A673 (cell line): ENCODE results near the gene VPS26C.

ENCODE experiments used
- EZH2 ChIP-seq: fragments of 200-600 bp; sonication (generic); IDR thresholded peaks from 2 replicates; pipeline ENCODE4 v1.6.1; 2017; ENCODE audit warnings: borderline replicate concordance, low read depth, mild to moderate bottlenecking, mixed read lengths, antibody characterized with exemption, low read length; ENCODE audit not compliant: poor library complexity, severe bottlenecking
- TF ChIP-seq, protein P1 (sequence below): fragments of 300-800, 200-600 bp; sonication (generic); conservative IDR thresholded peaks from 2 replicates; pipeline ENCODE4 v1.5.1; 2017; ENCODE audit warnings: low read depth, mild to moderate bottlenecking, antibody characterized with exemption, low read length, moderate library complexity, mixed read lengths

DNA sequence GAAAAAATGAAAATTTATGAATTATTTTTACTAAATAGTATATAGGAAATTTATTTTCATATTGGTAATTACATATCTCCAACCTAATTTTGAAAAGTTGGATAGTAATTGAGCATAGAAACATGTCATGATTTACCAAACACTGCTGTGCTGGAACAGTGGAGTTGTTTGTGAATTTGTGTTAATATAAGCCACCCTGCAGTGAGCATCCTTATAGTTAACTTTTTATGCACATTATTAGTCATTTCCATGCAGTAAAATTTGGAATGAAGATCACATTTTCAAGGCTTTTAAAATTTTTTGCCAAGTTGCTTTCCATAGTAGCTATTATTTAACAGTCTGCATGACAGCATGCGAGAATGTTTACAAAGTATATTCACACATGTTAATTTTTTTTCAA, 78.3 kb downstream of the VPS26C start:
- TF ChIP-seq, protein P1, sequence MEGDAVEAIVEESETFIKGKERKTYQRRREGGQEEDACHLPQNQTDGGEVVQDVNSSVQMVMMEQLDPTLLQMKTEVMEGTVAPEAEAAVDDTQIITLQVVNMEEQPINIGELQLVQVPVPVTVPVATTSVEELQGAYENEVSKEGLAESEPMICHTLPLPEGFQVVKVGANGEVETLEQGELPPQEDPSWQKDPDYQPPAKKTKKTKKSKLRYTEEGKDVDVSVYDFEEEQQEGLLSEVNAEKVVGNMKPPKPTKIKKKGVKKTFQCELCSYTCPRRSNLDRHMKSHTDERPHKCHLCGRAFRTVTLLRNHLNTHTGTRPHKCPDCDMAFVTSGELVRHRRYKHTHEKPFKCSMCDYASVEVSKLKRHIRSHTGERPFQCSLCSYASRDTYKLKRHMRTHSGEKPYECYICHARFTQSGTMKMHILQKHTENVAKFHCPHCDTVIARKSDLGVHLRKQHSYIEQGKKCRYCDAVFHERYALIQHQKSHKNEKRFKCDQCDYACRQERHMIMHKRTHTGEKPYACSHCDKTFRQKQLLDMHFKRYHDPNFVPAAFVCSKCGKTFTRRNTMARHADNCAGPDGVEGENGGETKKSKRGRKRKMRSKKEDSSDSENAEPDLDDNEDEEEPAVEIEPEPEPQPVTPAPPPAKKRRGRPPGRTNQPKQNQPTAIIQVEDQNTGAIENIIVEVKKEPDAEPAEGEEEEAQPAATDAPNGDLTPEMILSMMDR: no peak
- TF ChIP-seq EZH2: no peak
